LNCAP (cell line): Measurements from ENCODE around the gene TAGLN2.

Experiments
- TF ChIP-seq, protein P1 (sequence below): fragments of 450-650 bp; IDR thresholded peaks from 2 replicates; pipeline ENCODE4 v1.5.1; 2017; ENCODE audit warnings: mild to moderate bottlenecking

TAGLN2 gene

DNA sequence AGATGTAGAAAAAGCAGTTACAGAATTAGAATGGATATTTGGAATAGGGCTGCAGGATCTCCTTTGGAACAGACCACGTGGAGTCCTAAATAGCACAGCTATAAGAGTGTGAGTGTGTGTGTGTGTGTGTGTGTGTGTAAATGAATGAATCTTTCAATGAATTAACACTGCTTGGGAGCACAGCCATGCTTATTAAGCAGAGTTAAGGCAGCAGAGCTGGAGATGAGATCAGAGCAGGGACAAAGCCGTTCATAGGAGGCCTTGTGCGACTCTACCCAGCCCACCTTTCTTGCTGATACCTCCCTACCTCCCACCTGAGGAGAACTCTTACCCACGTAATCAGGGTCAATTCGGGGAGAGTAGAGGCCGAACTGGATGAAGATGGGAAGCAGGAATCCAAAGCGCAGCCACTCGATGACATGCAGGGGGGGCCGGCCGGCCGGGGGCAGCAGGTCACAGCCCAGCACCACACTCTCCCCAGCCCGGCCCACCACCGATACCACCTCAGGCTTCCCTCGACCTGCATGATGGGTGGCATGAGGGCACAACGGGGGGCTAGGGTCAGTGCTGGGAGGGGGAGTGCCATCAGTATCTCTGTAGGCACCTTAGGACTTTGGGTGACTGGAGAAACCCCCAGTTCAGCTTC is 17.4 kb upstream of the TAGLN2 start:
- TF ChIP-seq, protein P1, sequence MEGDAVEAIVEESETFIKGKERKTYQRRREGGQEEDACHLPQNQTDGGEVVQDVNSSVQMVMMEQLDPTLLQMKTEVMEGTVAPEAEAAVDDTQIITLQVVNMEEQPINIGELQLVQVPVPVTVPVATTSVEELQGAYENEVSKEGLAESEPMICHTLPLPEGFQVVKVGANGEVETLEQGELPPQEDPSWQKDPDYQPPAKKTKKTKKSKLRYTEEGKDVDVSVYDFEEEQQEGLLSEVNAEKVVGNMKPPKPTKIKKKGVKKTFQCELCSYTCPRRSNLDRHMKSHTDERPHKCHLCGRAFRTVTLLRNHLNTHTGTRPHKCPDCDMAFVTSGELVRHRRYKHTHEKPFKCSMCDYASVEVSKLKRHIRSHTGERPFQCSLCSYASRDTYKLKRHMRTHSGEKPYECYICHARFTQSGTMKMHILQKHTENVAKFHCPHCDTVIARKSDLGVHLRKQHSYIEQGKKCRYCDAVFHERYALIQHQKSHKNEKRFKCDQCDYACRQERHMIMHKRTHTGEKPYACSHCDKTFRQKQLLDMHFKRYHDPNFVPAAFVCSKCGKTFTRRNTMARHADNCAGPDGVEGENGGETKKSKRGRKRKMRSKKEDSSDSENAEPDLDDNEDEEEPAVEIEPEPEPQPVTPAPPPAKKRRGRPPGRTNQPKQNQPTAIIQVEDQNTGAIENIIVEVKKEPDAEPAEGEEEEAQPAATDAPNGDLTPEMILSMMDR = no peak

DNA sequence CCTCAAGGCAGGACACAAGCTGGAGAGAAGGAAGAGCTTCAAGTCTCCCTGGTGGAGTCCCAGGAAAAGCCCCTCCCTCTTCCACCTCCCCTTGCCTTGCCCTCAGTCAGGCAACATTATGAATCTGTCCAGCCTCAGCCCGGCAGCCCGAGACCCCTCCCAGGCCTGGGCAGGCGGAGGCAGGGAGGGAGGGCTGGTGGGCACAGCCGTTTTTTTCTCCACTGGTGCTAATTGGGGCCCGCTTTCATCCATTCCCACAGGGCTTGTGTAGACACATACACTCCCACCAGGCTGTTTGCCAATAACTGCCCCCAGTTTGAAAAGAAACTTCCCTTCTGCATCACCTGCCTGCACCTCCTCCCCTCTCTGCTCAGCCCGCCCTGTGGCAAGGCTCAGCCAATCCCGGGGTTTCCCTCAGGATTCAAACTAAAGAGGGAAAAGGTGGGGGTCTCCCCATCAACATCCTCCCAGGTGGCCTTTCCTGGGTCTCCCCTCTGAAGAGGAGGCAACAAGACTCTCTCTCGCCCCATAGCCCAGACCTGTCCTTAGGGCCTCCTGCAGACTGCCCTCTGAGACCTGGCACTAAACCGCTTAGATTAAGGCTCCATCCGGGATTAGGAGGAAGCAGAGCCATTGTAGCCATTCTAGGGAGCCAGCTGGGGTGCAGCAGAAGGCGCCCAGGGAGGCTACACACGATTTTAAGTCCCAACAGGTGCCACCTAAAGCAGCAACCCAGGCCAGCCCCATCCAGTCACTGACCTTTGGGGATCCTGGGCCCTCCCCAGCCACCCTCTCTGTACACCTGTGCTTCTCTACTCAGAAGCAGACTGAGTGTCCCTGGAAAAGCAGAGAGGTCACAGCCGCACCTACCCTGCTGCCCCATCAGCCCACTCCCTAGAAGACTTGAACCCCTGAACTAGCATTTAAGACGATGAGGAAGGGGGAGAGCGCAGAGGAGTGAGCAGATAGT is 16.6 kb upstream of the TAGLN2 start:
- TF ChIP-seq, protein P1 = no peak

DNA sequence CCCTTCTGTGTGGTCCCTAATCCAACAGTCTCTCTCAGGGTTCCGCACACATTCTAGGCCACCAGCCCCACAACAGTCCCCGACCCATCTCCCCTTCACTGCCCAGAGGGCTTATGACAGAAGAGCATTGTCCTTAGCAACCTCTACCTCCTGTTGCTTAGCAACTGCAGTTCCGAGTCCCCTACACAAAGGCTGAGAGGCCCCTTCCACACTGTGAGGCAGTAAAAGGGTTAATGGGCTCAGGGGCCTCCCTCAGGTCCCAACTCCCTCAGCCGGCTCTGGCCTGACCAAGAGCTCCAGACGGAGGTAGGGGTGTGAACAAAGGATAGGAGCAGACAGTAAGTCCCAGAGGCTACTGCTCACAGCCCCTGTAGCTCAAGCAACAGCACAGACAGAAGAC is 15.8 kb upstream of the TAGLN2 start:
- TF ChIP-seq, protein P1 = no peak

DNA sequence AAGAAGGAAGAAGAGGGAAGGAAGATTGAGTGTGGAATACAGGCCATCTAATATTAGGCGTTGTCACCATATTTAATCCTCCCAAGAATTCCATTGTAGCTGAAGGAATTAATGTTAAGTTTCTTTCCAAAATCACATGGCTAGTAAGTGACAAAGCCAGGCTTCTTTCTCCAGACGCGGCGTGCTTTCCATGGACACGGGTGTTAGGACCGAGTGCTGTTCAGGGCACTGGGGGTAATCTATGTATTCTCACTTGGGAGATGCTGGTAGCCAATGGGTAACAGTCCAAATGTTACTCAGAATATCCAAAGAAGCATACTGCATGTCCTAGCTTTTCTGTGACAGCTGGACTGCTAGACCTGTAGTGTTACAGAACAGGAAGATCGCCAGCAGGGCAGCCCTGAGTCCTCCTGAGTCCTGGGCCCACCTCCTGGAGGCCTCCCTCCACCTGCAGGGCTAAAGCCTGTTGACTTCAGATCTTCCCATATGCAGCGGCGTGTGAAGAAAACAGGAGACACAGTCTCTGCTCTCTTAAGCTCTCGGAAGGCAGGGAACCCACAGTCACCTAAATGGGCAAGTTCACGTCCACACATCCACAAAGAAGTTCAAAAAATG is 14.8 kb upstream of the TAGLN2 start:
- TF ChIP-seq, protein P1 = no peak

DNA sequence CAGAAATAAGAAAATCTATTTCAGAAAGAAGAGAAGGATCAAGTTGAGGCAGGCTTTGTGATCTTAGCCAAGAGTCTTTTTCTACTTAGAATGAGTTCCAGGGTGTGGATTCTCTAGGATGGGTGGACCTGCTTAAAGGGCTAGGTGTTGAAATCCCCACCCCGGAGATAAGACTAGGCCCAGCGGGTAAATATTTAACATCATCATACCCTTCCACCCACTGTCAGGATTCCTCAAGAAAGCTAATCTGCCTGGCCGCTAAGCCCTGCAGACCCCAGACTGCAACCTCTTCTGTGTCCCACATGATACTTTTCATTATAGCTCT is 14.3 kb upstream of the TAGLN2 start:
- TF ChIP-seq, protein P1 = no peak

DNA sequence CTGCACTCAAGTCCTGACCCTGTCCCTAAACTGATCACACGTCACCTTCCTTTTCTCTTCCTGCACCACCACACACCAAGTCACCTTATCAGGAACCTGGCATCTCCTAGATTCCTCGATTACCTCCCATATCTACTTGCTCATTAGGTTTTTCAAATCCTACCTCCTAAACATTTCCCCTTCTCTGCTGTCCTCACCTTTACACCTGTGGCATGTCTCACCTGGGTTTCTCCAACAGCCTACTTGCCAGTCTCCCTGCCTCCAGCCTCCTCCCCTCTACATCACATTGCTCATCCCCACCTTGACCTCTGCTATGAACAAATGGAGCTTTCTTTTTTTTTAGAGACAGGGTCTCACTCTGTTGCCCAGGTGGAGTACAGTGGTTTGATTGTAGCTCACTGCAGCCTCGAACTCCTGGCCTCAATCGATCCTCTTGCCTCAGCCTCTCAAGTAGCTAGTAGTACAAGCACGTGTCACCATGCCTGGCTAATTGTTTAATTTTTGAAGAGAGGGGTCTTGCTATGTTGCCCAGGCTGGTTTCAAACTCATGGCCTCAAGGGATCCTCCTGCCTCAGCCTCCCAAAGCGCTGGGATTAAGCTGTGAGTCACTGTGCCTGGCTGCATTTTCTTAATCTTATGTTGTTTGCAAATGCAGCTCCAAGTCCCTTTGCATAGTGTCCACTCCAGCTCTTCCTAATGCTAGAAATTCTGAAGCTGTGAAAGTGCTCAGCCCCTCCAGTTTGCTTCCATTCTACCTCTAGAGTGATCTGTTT is 13.8 kb upstream of the TAGLN2 start:
- TF ChIP-seq, protein P1 = no peak

DNA sequence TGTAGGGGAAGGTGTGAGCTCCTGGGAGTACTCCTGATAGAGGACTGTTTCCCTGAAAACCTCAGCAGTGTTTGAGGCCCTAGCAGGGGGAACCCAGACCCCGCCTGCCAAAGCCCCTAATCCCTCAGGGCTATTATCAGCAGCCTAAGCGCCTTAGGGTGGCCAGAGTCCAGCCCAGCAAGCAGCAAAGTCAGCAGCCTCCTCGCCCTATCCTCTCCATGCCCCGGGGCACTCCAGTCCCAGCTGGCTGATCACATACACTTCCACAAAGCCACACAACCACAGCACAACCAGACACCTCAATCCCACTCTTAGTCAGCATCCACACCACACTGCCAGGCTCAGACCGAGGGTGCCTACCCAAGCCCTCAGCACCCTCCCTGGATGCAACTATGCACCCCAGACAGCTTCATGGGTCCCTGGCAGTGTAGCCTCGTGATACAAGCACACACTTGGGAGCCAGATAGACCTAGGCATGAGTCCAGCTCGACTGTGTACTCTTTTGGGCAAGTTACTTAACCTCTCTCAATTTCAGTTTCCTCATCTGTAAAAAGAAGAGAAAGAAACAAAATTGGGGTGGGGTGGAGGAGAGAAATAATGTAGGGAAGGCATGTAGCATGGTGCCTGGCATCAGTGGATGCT is 13.0 kb upstream of the TAGLN2 start:
- TF ChIP-seq, protein P1 = no peak
